HFF-Myc (cell line): Measurements from ENCODE around the gene PRRT1B.
"Not testable (repeated sequence)": the region's sequence is repeated elsewhere in the genome, so short reads cannot be mapped to it uniquely, and the experiment has no call there.

ENCODE experiments used
- DNase-seq: peaks from one replicate; pipeline ENCODE4 v3.0.0-alpha.2; 2011; ENCODE audit warnings: low read depth; ENCODE audit errors: extremely low read depth
- H3K4me3 ChIP-seq: replicated peaks from 2 replicates; pipeline ENCODE4 v1.5.1; 2011; ENCODE audit warnings: low read depth, mild to moderate bottlenecking, control low read depth, low read length
- TF ChIP-seq, protein P1 (sequence below): IDR thresholded peaks from 2 replicates; pipeline ENCODE4 v1.5.1; 2012; ENCODE audit warnings: mild to moderate bottlenecking, low read depth, low read length, control low read depth; ENCODE audit errors: missing control alignments

PRRT1B gene

GRCh38 chr9:131539223-131539923 lies 6.0 kb upstream of the PRRT1B start:
- DNase-seq = no peak
- TF ChIP-seq, protein P1, sequence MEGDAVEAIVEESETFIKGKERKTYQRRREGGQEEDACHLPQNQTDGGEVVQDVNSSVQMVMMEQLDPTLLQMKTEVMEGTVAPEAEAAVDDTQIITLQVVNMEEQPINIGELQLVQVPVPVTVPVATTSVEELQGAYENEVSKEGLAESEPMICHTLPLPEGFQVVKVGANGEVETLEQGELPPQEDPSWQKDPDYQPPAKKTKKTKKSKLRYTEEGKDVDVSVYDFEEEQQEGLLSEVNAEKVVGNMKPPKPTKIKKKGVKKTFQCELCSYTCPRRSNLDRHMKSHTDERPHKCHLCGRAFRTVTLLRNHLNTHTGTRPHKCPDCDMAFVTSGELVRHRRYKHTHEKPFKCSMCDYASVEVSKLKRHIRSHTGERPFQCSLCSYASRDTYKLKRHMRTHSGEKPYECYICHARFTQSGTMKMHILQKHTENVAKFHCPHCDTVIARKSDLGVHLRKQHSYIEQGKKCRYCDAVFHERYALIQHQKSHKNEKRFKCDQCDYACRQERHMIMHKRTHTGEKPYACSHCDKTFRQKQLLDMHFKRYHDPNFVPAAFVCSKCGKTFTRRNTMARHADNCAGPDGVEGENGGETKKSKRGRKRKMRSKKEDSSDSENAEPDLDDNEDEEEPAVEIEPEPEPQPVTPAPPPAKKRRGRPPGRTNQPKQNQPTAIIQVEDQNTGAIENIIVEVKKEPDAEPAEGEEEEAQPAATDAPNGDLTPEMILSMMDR = no peak
- no peak overlapping the region for H3K4me3 ChIP-seq

GRCh38 chr9:131543141-131543540 lies 2.2 kb upstream of the PRRT1B start:
- H3K4me3 ChIP-seq = no peak overlapping the region
- no peak for DNase-seq
- TF ChIP-seq, protein P1 = no peak

DNA sequence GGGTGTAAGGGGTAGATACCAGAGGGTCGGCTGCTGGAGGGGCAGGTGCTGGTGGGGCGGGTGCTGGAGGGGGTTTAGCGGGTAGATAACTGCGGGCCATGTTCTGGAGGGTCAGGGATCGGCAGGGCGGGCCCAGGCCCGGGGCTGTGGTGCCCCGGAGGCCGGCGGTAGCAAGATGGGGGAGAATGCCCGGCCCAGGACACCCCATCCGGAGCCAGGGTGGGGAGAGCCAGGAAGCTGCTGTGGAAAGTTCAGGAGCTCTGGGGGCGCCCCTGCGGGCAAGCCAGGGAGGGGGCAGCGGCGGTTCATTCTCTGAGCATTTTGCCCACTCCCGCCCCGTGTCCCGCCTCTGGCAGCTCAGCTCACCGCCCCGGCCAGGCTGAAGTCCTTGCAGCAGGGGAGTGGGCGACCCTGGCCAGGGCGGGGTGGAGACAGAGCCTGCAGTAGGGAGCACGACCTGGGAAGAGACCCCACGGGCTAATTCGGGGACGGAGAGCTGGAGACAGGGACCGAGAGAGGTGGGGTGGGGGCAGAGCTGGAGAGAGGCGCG lies 538 bp downstream of the PRRT1B start:
- TF ChIP-seq, protein P1 = no peak
- H3K4me3 ChIP-seq = no peak overlapping the region
- no peak for DNase-seq

DNA sequence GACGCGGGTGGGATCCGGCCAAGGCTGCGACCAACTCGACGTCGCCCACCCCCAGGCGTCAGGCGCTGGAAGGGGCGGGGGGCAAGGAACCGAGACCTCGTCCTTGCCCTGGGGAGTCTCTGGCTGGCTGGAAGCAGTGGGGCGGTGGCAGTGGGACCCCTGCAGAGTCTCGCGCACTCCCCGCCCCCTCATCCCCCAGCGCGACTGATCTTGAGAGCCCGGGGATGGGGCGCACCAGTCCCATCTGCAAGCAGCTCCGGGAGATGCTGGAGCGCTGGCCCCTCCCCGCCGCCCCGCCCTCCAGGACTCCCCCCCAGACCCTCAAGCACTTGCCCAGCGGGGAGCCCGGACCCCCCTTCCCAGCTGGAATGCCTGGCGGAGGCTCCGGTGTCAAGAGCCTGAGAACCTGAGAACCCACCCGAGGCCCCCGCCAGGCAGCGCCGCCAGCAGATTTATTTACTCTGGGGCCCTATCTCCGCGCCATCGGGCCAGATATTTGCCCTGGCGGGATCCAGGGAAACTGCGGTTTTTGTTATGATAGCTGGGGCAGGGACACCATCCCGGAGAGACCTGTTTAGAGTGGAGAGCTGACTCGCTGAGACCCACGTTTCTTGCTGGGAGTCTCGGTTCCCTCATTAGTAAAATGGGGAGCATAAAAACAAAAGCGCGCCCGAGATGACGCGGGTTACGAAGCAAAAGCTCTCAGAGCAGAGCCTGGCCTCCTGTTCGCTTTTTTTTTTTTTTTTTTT lies 1.2 kb downstream of the PRRT1B start:
- TF ChIP-seq, protein P1 = no peak
- H3K4me3 ChIP-seq = peak overlapping the region; percentile 8; the same call in 1 of the 2 replicates
- DNase-seq = no peak

DNA sequence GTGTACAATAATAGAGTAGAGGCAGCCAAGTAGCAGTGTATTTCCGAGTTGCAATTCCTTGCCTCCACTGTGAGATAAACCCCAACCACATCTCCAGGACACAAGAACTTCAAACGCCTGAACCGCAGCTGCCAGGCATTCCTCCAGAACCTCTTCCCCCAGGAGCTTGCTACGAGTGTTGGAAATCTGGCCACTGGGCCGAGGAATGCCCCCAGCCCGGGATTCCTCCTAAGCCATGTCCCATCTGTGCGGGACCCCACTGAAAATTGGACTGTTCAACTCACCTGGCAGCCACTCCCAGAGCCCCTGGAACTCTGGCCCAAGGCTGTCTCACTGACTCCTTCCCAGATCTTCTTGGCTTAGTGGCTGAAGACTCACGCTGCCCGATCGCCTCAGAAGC lies 3.9 kb downstream of the PRRT1B start:
- DNase-seq, H3K4me3 ChIP-seq: not testable (repeated sequence)

DNA sequence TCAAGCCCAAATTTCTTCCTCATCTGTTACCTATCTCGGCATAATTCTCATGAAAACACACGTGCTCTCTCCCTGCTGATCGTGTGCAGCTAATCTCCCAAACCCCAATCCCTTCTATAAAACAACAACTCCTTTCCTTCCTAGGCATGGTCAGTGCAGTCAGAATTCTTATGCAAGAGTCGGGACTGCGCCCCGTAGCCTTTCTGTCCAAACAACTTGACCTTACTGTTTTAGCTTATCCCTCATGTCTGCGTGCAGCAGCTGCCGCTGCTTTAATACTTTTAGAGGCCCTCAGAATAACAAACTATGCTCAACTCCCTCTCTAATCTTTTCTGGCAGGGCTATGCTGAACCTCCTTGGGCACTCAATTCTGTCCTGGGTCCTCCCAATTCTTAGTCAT lies 5.1 kb downstream of the PRRT1B start:
- DNase-seq, H3K4me3 ChIP-seq: not testable (repeated sequence)

DNA sequence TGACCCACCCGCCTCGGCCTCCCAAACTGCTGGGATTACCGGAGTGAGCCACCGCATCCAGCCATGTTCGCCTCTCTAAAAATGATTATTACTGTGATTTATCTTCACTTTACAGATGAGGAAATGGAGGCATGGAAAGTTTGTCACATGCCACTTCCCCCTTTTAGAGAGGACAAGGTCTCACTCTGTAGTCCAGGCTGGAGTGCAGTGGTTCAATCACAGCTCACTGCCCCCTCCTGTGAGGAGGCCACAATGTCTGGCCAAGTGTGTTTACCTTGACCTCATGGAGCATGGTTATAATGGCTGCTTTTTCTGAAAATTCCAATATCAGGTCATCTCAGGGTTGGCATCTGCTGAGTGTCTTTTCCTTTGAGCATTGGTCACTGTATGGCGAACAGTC lies 6.7 kb downstream of the PRRT1B start:
- TF ChIP-seq, protein P1 = no peak
- DNase-seq = no peak
- no peak overlapping the region for H3K4me3 ChIP-seq
